GM18511 (cell line): ENCODE results near the gene CBX4.
A peak's percentile ranks its signal among the peaks of the same experiment; 100 is the strongest.

Experiments used
- ATAC-seq: cut with Tn5 transposase; IDR thresholded peaks from one replicate; pipeline ENCODE4 v1.9.1; 2021; ENCODE audit warnings: mild to moderate bottlenecking, moderate library complexity; ENCODE audit not compliant: unreplicated experiment

CBX4 gene

GRCh38 chr17:79802039-79802735, 37.1 kb downstream of the CBX4 start:
- no peak for ATAC-seq

GRCh38 chr17:79801156-79802038, 37.8 kb downstream of the CBX4 start:
- ATAC-seq, result no peak

- no peak for ATAC-seq
Observed at GRCh38 chr17:79800325-79801155, 38.7 kb downstream of the CBX4 start.

- ATAC-seq, result no peak
Observed at GRCh38 chr17:79799538-79800324, 39.5 kb downstream of the CBX4 start.

- ATAC-seq, result no peak
Observed at GRCh38 chr17:79799174-79799537, 40.1 kb downstream of the CBX4 start.

GRCh38 chr17:79798299-79799173, 40.7 kb downstream of the CBX4 start:
- no peak for ATAC-seq

- ATAC-seq, result peak; percentile 20
Observed at GRCh38 chr17:79797492-79798298, 41.5 kb downstream of the CBX4 start.

GRCh38 chr17:79796763-79797491, 42.3 kb downstream of the CBX4 start, which contains the start of gene CBX8:
TSS of gene CBX8 (minus strand) at chr17:79797077. CDS start at chr17:79796998, 79 bp downstream.
- ATAC-seq, result peak; percentile 87

- ATAC-seq, result no peak
Observed at GRCh38 chr17:79796444-79796762, 42.8 kb downstream of the CBX4 start.

- ATAC-seq, result no peak
Observed at GRCh38 chr17:79795795-79796443, 43.3 kb downstream of the CBX4 start.

- ATAC-seq, result no peak
Observed at GRCh38 chr17:79794659-79795511, 44.4 kb downstream of the CBX4 start.

GRCh38 chr17:79793924-79794304, 45.3 kb downstream of the CBX4 start:
- no peak for ATAC-seq

- no peak for ATAC-seq
Observed at GRCh38 chr17:79792984-79793923, 46.0 kb downstream of the CBX4 start.

GRCh38 chr17:79792341-79792871, 46.8 kb downstream of the CBX4 start:
- no peak for ATAC-seq

GRCh38 chr17:79791735-79792161, 47.5 kb downstream of the CBX4 start:
- no peak for ATAC-seq
